Measurements from ENCODE around the gene GRB14. TPM values are rescaled to one million over a fixed set of nuclear protein-coding genes. Genes with fewer than 3 reads are reported as not detected.
"Not testable (repeated sequence)": the region's sequence is repeated elsewhere in the genome, so short reads cannot be mapped to it uniquely, and the experiment has no call there.

GRB14 gene
- total RNA-seq, 1 donor from 2014 or later: 1.8 TPM

DNA sequence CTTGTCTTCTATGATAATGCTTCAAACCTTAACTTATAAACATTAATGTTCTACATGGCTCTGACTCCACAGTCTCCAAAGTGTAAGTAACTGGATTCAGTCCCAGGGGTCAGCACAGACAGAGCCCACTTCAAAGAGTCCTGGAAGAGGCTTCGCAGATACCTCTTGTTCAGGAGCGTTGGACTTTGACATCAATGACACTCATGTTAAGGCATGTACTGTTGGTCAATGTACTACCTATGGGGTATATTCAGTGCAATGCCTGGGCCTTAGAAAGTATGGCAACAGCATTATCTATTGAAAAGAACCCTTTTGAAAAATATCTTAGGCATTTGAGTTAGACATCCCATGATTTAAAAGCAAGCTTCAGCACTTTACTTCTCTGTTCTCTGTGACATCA lies 143.1 kb downstream of the GRB14 start:
- TF ChIP-seq CTCF (IDR thresholded peaks at IDR 0.05; ENCODE audit: insufficient read depth, low read length, severe bottlenecking): no peak
- no peak overlapping the region for H3K4me3 ChIP-seq (ENCODE audit: low read depth, low read length)
- DNase-seq (ENCODE audit: low read depth) (no peak), FAIRE-seq (no peak)
- H3K27me3 ChIP-seq (ENCODE audit: control insufficient read depth, insufficient read depth, low read length): no peaks in the 10 kb centered on the region
- no peaks in the 10 kb centered on the region for H3K36me3 ChIP-seq (ENCODE audit: control insufficient read depth, insufficient read depth, low read length)

DNA sequence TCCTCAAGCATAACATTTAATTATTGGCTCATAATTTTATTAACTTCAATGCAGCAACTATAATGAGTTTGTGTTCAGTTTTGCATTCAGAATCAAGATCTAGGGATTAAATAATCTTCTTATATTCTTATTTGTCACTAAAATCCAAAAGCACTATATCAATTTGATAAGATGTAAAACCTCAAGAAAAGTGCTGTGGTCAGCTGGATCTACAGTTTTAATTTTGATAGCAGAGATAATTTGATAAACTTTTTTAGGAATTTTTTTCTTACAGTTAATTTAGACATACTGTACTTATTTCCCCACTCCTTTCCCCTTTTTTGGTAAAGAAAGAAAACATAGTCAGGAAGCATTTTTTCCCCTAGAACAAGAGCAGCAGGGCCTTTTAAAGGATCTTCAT lies 146.4 kb downstream of the GRB14 start:
- Histone ChIP-seq H3K4me3 (ENCODE audit: low read depth, low read length) (no peak overlapping the region), H3K36me3 (ENCODE audit: control insufficient read depth, insufficient read depth, low read length) (no peaks in the 10 kb centered on the region), H3K27me3 (ENCODE audit: control insufficient read depth, insufficient read depth, low read length) (no peaks in the 10 kb centered on the region)
- FAIRE-seq (no peak), DNase-seq (ENCODE audit: low read depth) (no peak)
- TF ChIP-seq CTCF (IDR thresholded peaks at IDR 0.05; ENCODE audit: insufficient read depth, low read length, severe bottlenecking): no peak

DNA sequence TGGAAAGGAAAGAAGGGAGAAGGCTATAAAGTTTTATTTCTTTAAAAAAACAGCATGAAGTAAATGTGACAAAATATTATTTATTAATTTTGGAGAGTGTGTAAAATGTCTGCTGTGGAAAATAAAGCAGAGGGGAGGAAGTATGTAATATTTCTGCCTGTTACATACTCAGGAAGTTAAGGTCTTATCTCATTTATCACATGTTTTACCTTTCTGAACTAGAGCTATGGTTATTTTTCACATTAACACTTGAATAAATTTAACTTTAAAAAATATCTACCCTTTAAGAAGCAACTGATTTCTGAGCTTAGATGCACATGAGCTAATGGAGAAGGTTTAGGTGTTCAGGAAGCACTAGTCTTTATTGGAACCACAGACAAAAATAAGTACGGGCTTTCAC lies 148.3 kb downstream of the GRB14 start:
- FAIRE-seq (no peak), DNase-seq (ENCODE audit: low read depth) (no peak)
- TF ChIP-seq CTCF (IDR thresholded peaks at IDR 0.05; ENCODE audit: insufficient read depth, low read length, severe bottlenecking): no peak
- Histone ChIP-seq H3K4me3 (ENCODE audit: low read depth, low read length) (no peak overlapping the region), H3K36me3 (ENCODE audit: control insufficient read depth, insufficient read depth, low read length) (no peaks in the 10 kb centered on the region), H3K27me3 (ENCODE audit: control insufficient read depth, insufficient read depth, low read length) (no peaks in the 10 kb centered on the region)

GRCh38 chr2:164465047-164465446 lies 156.2 kb downstream of the GRB14 start:
- not testable (repeated sequence) for H3K36me3 ChIP-seq (ENCODE audit: control insufficient read depth, insufficient read depth, low read length); FAIRE-seq; H3K27me3 ChIP-seq (ENCODE audit: control insufficient read depth, insufficient read depth, low read length)

GRCh38 chr2:164464376-164464775 lies 156.9 kb downstream of the GRB14 start:
- FAIRE-seq (no peak), DNase-seq (ENCODE audit: low read depth) (no peak)
- H3K36me3 ChIP-seq (ENCODE audit: control insufficient read depth, insufficient read depth, low read length): no peaks in the 10 kb centered on the region
- no peak overlapping the region for H3K4me3 ChIP-seq (ENCODE audit: low read depth, low read length)
- H3K27me3 ChIP-seq (ENCODE audit: control insufficient read depth, insufficient read depth, low read length): no peaks in the 10 kb centered on the region
- no peak for TF ChIP-seq CTCF (IDR thresholded peaks at IDR 0.05; ENCODE audit: insufficient read depth, low read length, severe bottlenecking)

More at GRCh38 chr2:164465047-164465446, 156.2 kb downstream of the GRB14 start:
- not testable (repeated sequence) for H3K4me3 ChIP-seq (ENCODE audit: low read depth, low read length); DNase-seq (ENCODE audit: low read depth)

GRCh38 chr2:164458792-164459191 lies 162.5 kb downstream of the GRB14 start:
- no peak for TF ChIP-seq CTCF (IDR thresholded peaks at IDR 0.05; ENCODE audit: insufficient read depth, low read length, severe bottlenecking)
- FAIRE-seq (no peak), DNase-seq (ENCODE audit: low read depth) (no peak)
- H3K4me3 ChIP-seq (ENCODE audit: low read depth, low read length): no peak overlapping the region
- no peaks in the 10 kb centered on the region for H3K36me3 ChIP-seq (ENCODE audit: control insufficient read depth, insufficient read depth, low read length)
- H3K27me3 ChIP-seq (ENCODE audit: control insufficient read depth, insufficient read depth, low read length): no peaks in the 10 kb centered on the region
